ENCODE measurements around the gene OSM. TPM values are rescaled to one million over a fixed set of nuclear protein-coding genes. Genes with fewer than 3 reads are reported as not detected.

OSM gene
- polyA plus RNA-seq, 1 donor (not counting 4 experiments of a cell fraction or from before 2014, with no cell fraction given): not detected

- no peak overlapping the region for H3K4me3 ChIP-seq (ENCODE audit: control insufficient read depth in 2 of 3, extremely low read depth in 1 of 3, insufficient read depth in 2 of 3, low read depth in 1 of 3, low read length in 3 of 3)
- DNase-seq (ENCODE audit: low read depth, low spot score): no peak
These were observed 717 bp downstream of the OSM start for GRCh38 chr22:30265823-30266444.

GRCh38 chr22:30265131-30265720, 1.4 kb downstream of the OSM start:
- H3K36me3 ChIP-seq (ENCODE audit: control insufficient read depth in 2 of 2, extremely low read depth in 1 of 2, insufficient read depth in 2 of 2, low read length in 2 of 2): no peaks in the 10 kb centered on the region
- no peak for DNase-seq (ENCODE audit: low read depth, low spot score)
- H3K9ac ChIP-seq (ENCODE audit: control insufficient read depth, extremely low read depth, insufficient read depth, low read length): no peak overlapping the region
- TF ChIP-seq EZH2 (IDR thresholded peaks at IDR 0.05; ENCODE audit: low read length): no peak
- TF ChIP-seq CTCF (optimal IDR thresholded peaks at IDR 0.05 in 1 of 3, IDR thresholded peaks at IDR 0.05 in 1 of 3, conservative IDR thresholded peaks at IDR 0.05 in 1 of 3; ENCODE audit: extremely low read depth in 1 of 3, insufficient read depth in 2 of 3, low read length in 3 of 3): no peak
- peaks cover 2% of the 10 kb centered on the region for H3K9me1 ChIP-seq (ENCODE audit: control insufficient read depth, extremely low read depth, insufficient read depth, low read length)
- H4K20me1 ChIP-seq (ENCODE audit: control insufficient read depth, extremely low read depth, insufficient read depth, low read length): no peaks in the 10 kb centered on the region
- H3K9me3 ChIP-seq (ENCODE audit: control insufficient read depth, low read depth, low read length): no peaks in the 10 kb centered on the region
- no peak for FAIRE-seq
- dilution Hi-C loops (cut with MboI; ENCODE audit: extremely low pct_ligation_motif_present, low sequenced_read_pairs): no loop called here
- H3K4me2 ChIP-seq (ENCODE audit: control insufficient read depth, extremely low read depth, insufficient read depth, low read depth, low read length): no peak overlapping the region
- H3K27me3 ChIP-seq (ENCODE audit: control insufficient read depth, extremely low read depth, insufficient read depth, low read length): no peaks in the 10 kb centered on the region
- H3K79me2 ChIP-seq (ENCODE audit: control insufficient read depth, insufficient read depth, low read length): no peaks in the 10 kb centered on the region
- H3K4me3 ChIP-seq (ENCODE audit: control insufficient read depth in 2 of 3, extremely low read depth in 1 of 3, insufficient read depth in 2 of 3, low read depth in 1 of 3, low read length in 3 of 3): no peak overlapping the region
- no peak overlapping the region for H3K27ac ChIP-seq (ENCODE audit: control insufficient read depth, insufficient read depth, low read length)
- H2AFZ ChIP-seq (ENCODE audit: control insufficient read depth, low read length): no peak overlapping the region
- peaks cover 22% of the 10 kb centered on the region for H3K4me1 ChIP-seq (ENCODE audit: control insufficient read depth, extremely low read depth, insufficient read depth, low read length)

More at GRCh38 chr22:30265823-30266444, 717 bp downstream of the OSM start:
- Histone ChIP-seq H3K36me3 (ENCODE audit: control insufficient read depth in 2 of 2, extremely low read depth in 1 of 2, insufficient read depth in 2 of 2, low read length in 2 of 2) (no peaks in the 10 kb centered on the region), H3K9ac (ENCODE audit: control insufficient read depth, extremely low read depth, insufficient read depth, low read length) (no peak overlapping the region), H3K27me3 (ENCODE audit: control insufficient read depth, extremely low read depth, insufficient read depth, low read length) (no peaks in the 10 kb centered on the region), H2AFZ (ENCODE audit: control insufficient read depth, low read length) (no peak overlapping the region), H4K20me1 (ENCODE audit: control insufficient read depth, extremely low read depth, insufficient read depth, low read length) (no peaks in the 10 kb centered on the region), H3K9me1 (ENCODE audit: control insufficient read depth, extremely low read depth, insufficient read depth, low read length) (peaks cover 2% of the 10 kb centered on the region), H3K4me2 (ENCODE audit: control insufficient read depth, extremely low read depth, insufficient read depth, low read depth, low read length) (no peak overlapping the region), H3K9me3 (ENCODE audit: control insufficient read depth, low read depth, low read length) (no peaks in the 10 kb centered on the region), H3K79me2 (ENCODE audit: control insufficient read depth, insufficient read depth, low read length) (no peaks in the 10 kb centered on the region), H3K27ac (ENCODE audit: control insufficient read depth, insufficient read depth, low read length) (no peak overlapping the region), H3K4me1 (ENCODE audit: control insufficient read depth, extremely low read depth, insufficient read depth, low read length) (peaks cover 22% of the 10 kb centered on the region)
- TF ChIP-seq CTCF (optimal IDR thresholded peaks at IDR 0.05 in 1 of 3, IDR thresholded peaks at IDR 0.05 in 1 of 3, conservative IDR thresholded peaks at IDR 0.05 in 1 of 3; ENCODE audit: extremely low read depth in 1 of 3, insufficient read depth in 2 of 3, low read length in 3 of 3) (no peak), EZH2 (IDR thresholded peaks at IDR 0.05; ENCODE audit: low read length) (no peak)
- no peak for FAIRE-seq
- dilution Hi-C loops (cut with MboI; ENCODE audit: extremely low pct_ligation_motif_present, low sequenced_read_pairs): no loop called here
